ENCODE results near the gene PVALB. TPM values are rescaled to one million over a fixed set of nuclear protein-coding genes. Genes with fewer than 3 reads are reported as not detected.

PVALB gene
- total and polyA plus RNA-seq, 9 of the 15 experiments (the other 6 are each of a cell fraction or from before 2014, with no cell fraction given) = not detected

- H3K27me3 ChIP-seq (ENCODE audit: control insufficient read depth in 2 of 2, insufficient read depth in 2 of 2, low read length in 2 of 2) = peaks cover 0 to 31% of the 10 kb centered on the region in 2 experiments; a peak in 2 of 5 replicates
- no TSS peak for BruUV-seq (replicated peaks)
- FAIRE-seq (no peak), ATAC-seq (no peak), DNase-seq (ENCODE audit: extremely low read depth in 1 of 4, low spot score in 3 of 4) (no peak)
- CTCF ChIA-PET (ENCODE audit: low intra/inter-chr PET ratio) = no interaction called here
- no peaks in the 10 kb centered on the region for H3K9me1 ChIP-seq (ENCODE audit: control insufficient read depth, insufficient read depth, low read length)
- TF ChIP-seq PRMT5 (CRISPR knock-in tag; IDR thresholded peaks at IDR 0.05) (no peak), ZNF785 (CRISPR knock-in tag; IDR thresholded peaks at IDR 0.05) (no peak), NCOA2 (IDR thresholded peaks at IDR 0.05; ENCODE audit: partially characterized antibody in 2 of 2) (no peak), ZHX1 (conservative IDR thresholded peaks at IDR 0.05; ENCODE audit: low read length) (no peak), SRF (CRISPR knock-in tag; IDR thresholded peaks at IDR 0.05) (no peak), TRIM25 (IDR thresholded peaks at IDR 0.05; ENCODE audit: borderline replicate concordance) (no peak), ZFP30 (CRISPR knock-in tag; IDR thresholded peaks at IDR 0.05; ENCODE audit: borderline replicate concordance) (no peak)
- intact Hi-C loops (cut with micrococcal nuclease) (no loop called here), in situ Hi-C loops (cut with MboI) (no loop called here)
- no peak overlapping the region for H3K27ac ChIP-seq (ENCODE audit: extremely low read depth, low read depth, low read length)
- H3K4me2 ChIP-seq (ENCODE audit: insufficient read depth, low read length) = no peak overlapping the region
- H3K9ac ChIP-seq (ENCODE audit: insufficient read depth in 1 of 2, low read depth in 2 of 2, low read length in 2 of 2) = no peak overlapping the region; a peak in 1 of 4 replicates
- no peaks in the 10 kb centered on the region; a peak in 1 of 5 replicates for H3K4me1 ChIP-seq (replicated peaks in 1 of 2; ENCODE audit: control insufficient read depth in 2 of 2, insufficient read depth in 2 of 2, low read length in 2 of 2)
- no peaks in the 10 kb centered on the region for H3K36me3 ChIP-seq (ENCODE audit: control insufficient read depth, insufficient read depth, low read length)
- POLR2A ChIA-PET = interaction anchor here (0.5 to 0.6 kb wide), 2 partner anchors 234 to 313 kb away, joined by 3 read pairs; no protein-coding TSS in a partner anchor
- H3K4me3 ChIP-seq = no peak overlapping the region
- WGBS (ENCODE audit: insufficient coverage, low coverage, missing lambda C conversion rate) = under 1% methylated on average over 10 of the region's 10 CpGs
- no peaks in the 10 kb centered on the region for H3K9me3 ChIP-seq (replicated peaks; ENCODE audit: control insufficient read depth, insufficient read depth, low read depth, low read length)
- no peaks in the 10 kb centered on the region for H4K20me1 ChIP-seq (replicated peaks; ENCODE audit: control insufficient read depth, insufficient read depth, low read length)
- H2AFZ ChIP-seq (ENCODE audit: low read depth, low read length) = no peak overlapping the region
- H3K79me2 ChIP-seq (ENCODE audit: control insufficient read depth, insufficient read depth, low read length) = no peaks in the 10 kb centered on the region
These were observed 33.8 kb upstream of the PVALB start for GRCh38 chr22:36850682-36851081.

All from K562 (cell line).